Right lobe of liver (tissue), 4 donors: ENCODE data around the gene NEIL1.

Experiments used
- CTCF ChIP-seq, 4 donors: fragments of 200-600 bp in 3 of 4; fragments of 450-650 bp in 1 of 4; IDR thresholded peaks; one replicate each; pipeline versions ENCODE4 v1.5.1 to v1.8.0; 2016 to 2022; ENCODE audit warnings: antibody characterized with exemption in 4 of 4, mild to moderate bottlenecking in 2 of 4
- POLR2A ChIP-seq: fragments of 450-650 bp; IDR thresholded peaks from one replicate; pipeline ENCODE4 v1.6.1; 2017; ENCODE audit warnings: antibody characterized with exemption, mild to moderate bottlenecking
- donor health status: DM: no; HTN: no; CAD: no.
- donor health status: DM: no; HTN: no; CAD: no.
- donor health status: DM: no; HTN: yes; CAD: no.

GRCh38 chr15:75360856-75361255, 14.0 kb downstream of the NEIL1 start:
- TF ChIP-seq CTCF (IDR thresholded peaks at IDR 0.05) (no peak), POLR2A (no peak)
